ENCODE data around the gene KLHL3.

KLHL3 gene

GRCh38 chr5:137602721-137603273 is 133.1 kb downstream of the KLHL3 start:
- no peak overlapping the region for H3K4me3 ChIP-seq (ENCODE audit: control insufficient read depth, low read depth, low read length)
- no peak for DNase-seq (ENCODE audit: low read depth)
- no peak for TF ChIP-seq CTCF (conservative IDR thresholded peaks at IDR 0.05; ENCODE audit: control insufficient read depth, insufficient read depth, low read depth, low read length)

GRCh38 chr5:137600721-137601360 is 135.0 kb downstream of the KLHL3 start:
- DNase-seq (ENCODE audit: low read depth) = peak; percentile 32
- H3K4me3 ChIP-seq (ENCODE audit: control insufficient read depth, low read depth, low read length) = no peak overlapping the region
- no peak for TF ChIP-seq CTCF (conservative IDR thresholded peaks at IDR 0.05; ENCODE audit: control insufficient read depth, insufficient read depth, low read depth, low read length)

GRCh38 chr5:137599457-137599856 is 136.4 kb downstream of the KLHL3 start:
- no peak for TF ChIP-seq CTCF (conservative IDR thresholded peaks at IDR 0.05; ENCODE audit: control insufficient read depth, insufficient read depth, low read depth, low read length)
- DNase-seq (ENCODE audit: low read depth) = no peak
- H3K4me3 ChIP-seq (ENCODE audit: control insufficient read depth, low read depth, low read length) = no peak overlapping the region

- H3K4me3 ChIP-seq (ENCODE audit: control insufficient read depth, low read depth, low read length) = no peak overlapping the region
- no peak for DNase-seq (ENCODE audit: low read depth)
- no peak for TF ChIP-seq CTCF (conservative IDR thresholded peaks at IDR 0.05; ENCODE audit: control insufficient read depth, insufficient read depth, low read depth, low read length)
Measured at GRCh38 chr5:137598399-137598798, 137.5 kb downstream of the KLHL3 start.

GRCh38 chr5:137596941-137597340 is 138.9 kb downstream of the KLHL3 start:
- no peak for TF ChIP-seq CTCF (conservative IDR thresholded peaks at IDR 0.05; ENCODE audit: control insufficient read depth, insufficient read depth, low read depth, low read length)
- H3K4me3 ChIP-seq (ENCODE audit: control insufficient read depth, low read depth, low read length) = no peak overlapping the region
- DNase-seq (ENCODE audit: low read depth) = no peak

- no peak for DNase-seq (ENCODE audit: low read depth)
- TF ChIP-seq CTCF (conservative IDR thresholded peaks at IDR 0.05; ENCODE audit: control insufficient read depth, insufficient read depth, low read depth, low read length) = no peak
- no peak overlapping the region for H3K4me3 ChIP-seq (ENCODE audit: control insufficient read depth, low read depth, low read length)
Measured at GRCh38 chr5:137595396-137596079, 140.4 kb downstream of the KLHL3 start.

All from fibroblast of mammary gland (primary cell).